Tibial nerve (tissue), 4 donors: ENCODE measurements around the gene VWDE. TPM values are rescaled to one million over a fixed set of nuclear protein-coding genes. Genes with fewer than 3 reads are reported as not detected.

Experiments used
- DNase-seq, 2 donors: peaks; one replicate each; pipeline ENCODE4 v3.0.0-alpha.2; 2019; ENCODE audit warnings: low spot score in 2 of 2
- H3K27ac ChIP-seq, 4 donors: fragments of 200-600 bp; sonication (generic) in 3 of 4; one replicate each; pipeline ENCODE4 v1.5.1; 2017 to 2019; ENCODE audit warnings: mild to moderate bottlenecking in 1 of 4
- H3K27me3 ChIP-seq, 2 donors: fragments of 200-600 bp; sonication (generic) in 1 of 2; one replicate each; pipeline versions ENCODE4 v1.5.1 to v1.6.0; 2017 to 2019
- H3K36me3 ChIP-seq, 3 donors: fragments of 200-600 bp; sonication (generic); one replicate each; pipeline ENCODE4 v1.5.1; 2018 to 2019
- H3K4me1 ChIP-seq, 4 donors: fragments of 200-600 bp; sonication (generic) in 3 of 4; one replicate each; pipeline ENCODE4 v1.5.1; 2017 to 2019
- H3K4me3 ChIP-seq, 4 donors: fragments of 200-600 bp; sonication (generic) in 3 of 4; one replicate each; pipeline ENCODE4 v1.5.1; 2017 to 2019; ENCODE audit warnings: mild to moderate bottlenecking in 1 of 4, moderate library complexity in 1 of 4
- H3K9me3 ChIP-seq, 4 donors: fragments of 200-600 bp; sonication (generic) in 3 of 4; one replicate each; pipeline ENCODE4 v1.5.1; 2017 to 2019
- EP300 ChIP-seq, 2 donors: sonication (generic); formaldehyde crosslinking; IDR thresholded peaks; one replicate each; pipeline ENCODE4 v1.6.1; 2017; ENCODE audit warnings: antibody characterized with exemption in 2 of 2, mild to moderate bottlenecking in 1 of 2
- POLR2A ChIP-seq, 2 donors: fragments of 450-650 bp; IDR thresholded peaks; one replicate each; pipeline ENCODE4 v1.6.1; 2017; ENCODE audit warnings: antibody characterized with exemption in 2 of 2, mild to moderate bottlenecking in 2 of 2, moderate library complexity in 2 of 2
- WGBS, 2 donors: methylation state at CpG; one replicate each; pipeline ENCODE4 v1.1.5; 2018; 5-methylcytosine and 5-hydroxymethylcytosine counted together
- total RNA-seq, 4 donors: library from RNA; depleted of rRNA; stranded (reverse); fragments of >200 nt; gene quantifications; one replicate each; pipeline ENCODE4 v1.1.0, GENCODE V29; 2016
- TF ChIP-seq, protein P1 (sequence below), 5 experiments: fragments of 200-600 bp in 3 of 5; fragments of 450-650 bp in 2 of 5; sonication (generic) in 3 of 5; IDR thresholded peaks; one replicate each; pipeline ENCODE4 v1.5.1; 2016 to 2019; ENCODE audit warnings: antibody characterized with exemption in 5 of 5, mild to moderate bottlenecking in 3 of 5, moderate library complexity in 2 of 5

The VWDE gene
- total RNA-seq, 4 donors from 2014 or later = 0.66 to 12.6 (median 1.9) TPM

DNA sequence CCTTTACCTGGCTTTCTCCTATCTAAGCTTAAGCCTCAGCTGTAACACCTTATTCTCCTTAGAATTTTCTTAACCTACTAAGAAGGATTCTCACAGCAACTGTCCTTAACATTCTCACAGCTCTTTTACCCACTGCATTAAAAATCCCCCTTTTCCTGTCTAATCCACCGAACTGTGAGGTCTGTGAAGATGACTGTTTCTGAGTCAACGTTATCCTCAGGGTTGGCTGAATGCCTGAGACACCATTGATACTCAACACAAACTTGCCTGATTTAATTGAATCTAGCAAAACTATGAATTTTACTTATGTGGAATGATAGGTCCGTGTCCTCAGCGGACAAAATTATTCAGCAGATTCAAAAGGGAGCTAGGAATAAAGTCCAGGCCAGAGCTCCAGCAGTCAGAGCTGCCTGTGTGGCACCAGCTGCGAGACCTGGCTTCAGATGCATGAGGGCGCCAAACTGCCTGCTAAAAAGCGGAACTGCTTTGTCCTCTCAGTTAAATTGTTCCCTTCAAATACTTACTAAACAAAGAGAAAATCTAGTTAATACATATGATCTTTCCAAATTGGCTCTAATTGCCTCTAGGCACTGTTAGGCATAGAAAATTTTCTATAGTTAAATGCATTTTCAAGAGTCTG, 33.4 kb upstream of the VWDE start:
- Histone ChIP-seq H3K27me3 (no peaks in the 10 kb centered on the region), H3K9me3 (no peaks in the 10 kb centered on the region), H3K4me1 (no peaks in the 10 kb centered on the region), H3K4me3 (no peak overlapping the region), H3K36me3 (no peaks in the 10 kb centered on the region), H3K27ac (no peak overlapping the region)
- TF ChIP-seq, protein P1, sequence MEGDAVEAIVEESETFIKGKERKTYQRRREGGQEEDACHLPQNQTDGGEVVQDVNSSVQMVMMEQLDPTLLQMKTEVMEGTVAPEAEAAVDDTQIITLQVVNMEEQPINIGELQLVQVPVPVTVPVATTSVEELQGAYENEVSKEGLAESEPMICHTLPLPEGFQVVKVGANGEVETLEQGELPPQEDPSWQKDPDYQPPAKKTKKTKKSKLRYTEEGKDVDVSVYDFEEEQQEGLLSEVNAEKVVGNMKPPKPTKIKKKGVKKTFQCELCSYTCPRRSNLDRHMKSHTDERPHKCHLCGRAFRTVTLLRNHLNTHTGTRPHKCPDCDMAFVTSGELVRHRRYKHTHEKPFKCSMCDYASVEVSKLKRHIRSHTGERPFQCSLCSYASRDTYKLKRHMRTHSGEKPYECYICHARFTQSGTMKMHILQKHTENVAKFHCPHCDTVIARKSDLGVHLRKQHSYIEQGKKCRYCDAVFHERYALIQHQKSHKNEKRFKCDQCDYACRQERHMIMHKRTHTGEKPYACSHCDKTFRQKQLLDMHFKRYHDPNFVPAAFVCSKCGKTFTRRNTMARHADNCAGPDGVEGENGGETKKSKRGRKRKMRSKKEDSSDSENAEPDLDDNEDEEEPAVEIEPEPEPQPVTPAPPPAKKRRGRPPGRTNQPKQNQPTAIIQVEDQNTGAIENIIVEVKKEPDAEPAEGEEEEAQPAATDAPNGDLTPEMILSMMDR (IDR thresholded peaks at IDR 0.05) = no peak
- no peak for TF ChIP-seq POLR2A (IDR thresholded peaks at IDR 0.05)
- TF ChIP-seq EP300 (IDR thresholded peaks at IDR 0.05) = no peak
- WGBS, 2 donors = 44 to 47% methylated on average over 7 of the region's 7 CpGs
- DNase-seq = no peak

DNA sequence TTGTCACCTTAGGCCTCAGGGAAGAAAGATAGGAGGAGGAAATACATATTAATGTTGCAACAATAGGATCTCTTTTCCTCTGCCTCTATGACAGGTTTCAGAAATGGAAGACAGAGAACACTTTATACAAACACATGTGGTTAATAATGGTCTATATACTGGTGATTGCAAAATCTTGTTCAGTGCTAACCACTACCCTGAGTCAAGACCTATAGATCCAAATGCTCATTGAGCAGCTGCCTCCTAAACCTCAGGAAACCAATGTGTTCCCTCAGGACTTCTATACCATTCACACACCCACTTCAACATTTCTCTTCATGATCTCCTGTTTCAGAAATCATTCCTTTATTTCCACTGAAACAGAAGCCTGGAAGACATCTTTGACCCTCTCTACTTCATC, 32.5 kb upstream of the VWDE start:
- H3K4me1 ChIP-seq = no peaks in the 10 kb centered on the region
- DNase-seq = no peak
- H3K9me3 ChIP-seq = no peaks in the 10 kb centered on the region
- H3K4me3 ChIP-seq = no peak overlapping the region
- H3K36me3 ChIP-seq = no peaks in the 10 kb centered on the region
- TF ChIP-seq POLR2A (IDR thresholded peaks at IDR 0.05) (no peak), EP300 (IDR thresholded peaks at IDR 0.05) (no peak)
- TF ChIP-seq, protein P1 (IDR thresholded peaks at IDR 0.05) = no peak
- no peaks in the 10 kb centered on the region for H3K27me3 ChIP-seq
- H3K27ac ChIP-seq = no peak overlapping the region

DNA sequence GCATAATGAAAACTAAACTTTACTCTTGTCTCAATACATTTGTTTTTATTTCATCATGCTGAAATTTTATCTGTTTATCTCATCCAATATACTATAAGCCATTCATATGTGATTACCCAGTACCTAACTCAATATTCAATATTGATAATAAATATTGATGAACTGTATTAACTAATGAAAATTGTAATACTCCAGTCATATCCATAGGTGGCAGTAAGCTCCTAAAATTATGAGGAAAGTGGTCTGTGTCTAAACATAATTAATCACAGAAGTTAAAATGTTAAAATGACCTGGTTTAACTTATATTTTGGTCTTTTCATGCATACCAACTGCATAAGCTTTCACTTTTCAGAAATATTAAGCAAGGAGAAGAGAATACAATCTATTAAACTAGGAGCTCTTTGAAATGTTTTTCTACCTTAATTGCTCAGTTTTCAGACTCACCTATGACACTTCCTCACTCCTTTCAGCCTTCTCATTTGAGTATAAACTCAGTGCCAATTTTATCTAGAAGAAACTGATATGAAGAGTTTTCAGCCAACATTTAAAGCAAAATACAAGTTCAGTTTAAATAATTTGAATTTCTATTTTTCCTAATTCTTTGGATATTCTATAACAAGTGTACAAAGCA, 30.5 kb upstream of the VWDE start:
- DNase-seq = no peak
- H3K4me1 ChIP-seq = no peaks in the 10 kb centered on the region
- H3K9me3 ChIP-seq = no peaks in the 10 kb centered on the region
- H3K4me3 ChIP-seq = no peak overlapping the region
- H3K27me3 ChIP-seq = no peaks in the 10 kb centered on the region
- no peak overlapping the region for H3K27ac ChIP-seq
- TF ChIP-seq, protein P1 (IDR thresholded peaks at IDR 0.05) = peak in 2 of 5 experiments; percentile 21 to 28
- TF ChIP-seq EP300 (IDR thresholded peaks at IDR 0.05) = no peak
- no peaks in the 10 kb centered on the region for H3K36me3 ChIP-seq

DNA sequence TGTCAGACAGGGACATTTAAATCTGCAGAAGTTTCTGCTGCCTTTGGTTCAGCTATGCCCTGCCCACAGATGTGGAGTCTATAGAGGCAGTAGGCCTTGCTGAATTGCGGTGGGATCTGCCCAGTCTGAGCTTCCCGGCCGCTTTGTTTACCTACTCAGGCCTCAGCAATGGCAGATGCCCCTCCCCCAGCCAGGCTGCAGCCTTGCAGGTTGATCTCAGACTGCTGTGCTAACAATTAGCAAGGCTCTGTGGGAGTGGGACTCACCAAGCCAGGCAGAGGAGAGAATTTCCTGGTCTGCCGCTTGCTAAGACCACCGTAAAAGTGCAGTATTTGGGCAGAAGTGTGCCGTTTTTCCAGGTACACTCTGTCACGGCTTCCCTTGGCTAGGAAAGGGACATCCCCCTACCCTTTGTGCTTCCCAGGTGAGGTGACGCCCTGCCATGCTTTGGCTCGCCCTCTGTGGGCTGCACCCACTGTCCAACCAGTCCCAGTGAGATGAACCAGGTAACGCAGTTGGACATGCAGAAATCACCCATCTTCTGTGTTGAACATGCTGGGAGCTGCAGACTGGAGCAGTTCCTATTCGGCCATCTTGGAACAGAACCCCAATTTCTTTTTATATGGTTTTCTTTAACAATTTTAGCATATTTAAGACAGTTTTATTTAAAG, 28.4 kb upstream of the VWDE start:
- Histone ChIP-seq H3K4me3 (no peak overlapping the region), H3K36me3 (no peaks in the 10 kb centered on the region), H3K27me3 (no peaks in the 10 kb centered on the region), H3K27ac (no peak overlapping the region), H3K9me3 (peaks cover 0 to 7% (median 2%) of the 10 kb centered on the region in 4 donors), H3K4me1 (no peaks in the 10 kb centered on the region)
- WGBS, 2 donors = 57 to 81% methylated on average over 11 of the region's 11 CpGs
- no peak for DNase-seq
- TF ChIP-seq, protein P1 (IDR thresholded peaks at IDR 0.05) = no peak
- TF ChIP-seq EP300 (IDR thresholded peaks at IDR 0.05) (no peak), POLR2A (IDR thresholded peaks at IDR 0.05) (no peak)

DNA sequence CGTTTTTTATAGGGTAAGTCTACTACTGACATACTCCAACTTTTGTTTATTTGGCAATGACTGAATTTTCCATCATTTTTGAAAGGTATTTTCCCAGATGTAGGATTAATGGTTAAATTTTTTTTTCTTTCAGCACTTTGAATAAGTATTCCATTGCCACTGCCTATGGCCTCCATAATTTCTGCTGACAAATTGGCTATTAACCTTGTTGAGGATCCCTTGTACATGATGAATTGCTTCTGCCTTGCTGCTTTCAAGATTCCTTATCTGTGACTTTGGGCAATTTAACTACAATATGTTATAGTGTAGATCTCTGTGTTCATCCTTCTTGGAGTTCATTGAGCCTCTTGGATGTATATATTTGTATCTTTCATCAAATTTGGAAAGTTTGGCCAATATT, 21.6 kb upstream of the VWDE start:
- WGBS, 2 donors = 50 to 52% methylated on average over 1 of the region's 1 CpG
- TF ChIP-seq EP300 (IDR thresholded peaks at IDR 0.05) = no peak
- no peak for TF ChIP-seq POLR2A (IDR thresholded peaks at IDR 0.05)
- TF ChIP-seq, protein P1 (IDR thresholded peaks at IDR 0.05) = no peak
- Histone ChIP-seq H3K27ac (no peak overlapping the region), H3K36me3 (no peaks in the 10 kb centered on the region), H3K4me1 (peaks cover 0 to 5% (median 0%) of the 10 kb centered on the region in 4 donors), H3K4me3 (no peak overlapping the region), H3K9me3 (peaks cover 0 to 14% (median 2%) of the 10 kb centered on the region in 4 donors), H3K27me3 (no peaks in the 10 kb centered on the region)
- no peak for DNase-seq
